Keratinocyte (primary cell): ENCODE measurements around the gene BSPRY.
"Not testable (repeated sequence)": the region's sequence is repeated elsewhere in the genome, so short reads cannot be mapped to it uniquely, and the experiment has no call there.

Experiments
- EZH2 ChIP-seq: IDR thresholded peaks from one replicate; pipeline ENCODE4 v1.6.1; 2012; ENCODE audit warnings: inconsistent platforms, mild to moderate bottlenecking, low read length, moderate library complexity
- TF ChIP-seq, protein P1 (sequence below), 3 experiments: IDR thresholded peaks in 1 of 3; conservative IDR thresholded peaks in 1 of 3; optimal IDR thresholded peaks in 1 of 3; 2 replicates in 2 of 3; 3 replicates in 1 of 3; pipeline versions ENCODE3 to v1.5.1; 2011; ENCODE audit warnings: low read length in 3 of 3, mild to moderate bottlenecking in 3 of 3, moderate library complexity in 2 of 3, control low read depth in 1 of 3, inconsistent platforms in 1 of 3; ENCODE audit not compliant: insufficient read depth in 2 of 3; ENCODE audit errors: extremely low read depth in 1 of 3

DNA sequence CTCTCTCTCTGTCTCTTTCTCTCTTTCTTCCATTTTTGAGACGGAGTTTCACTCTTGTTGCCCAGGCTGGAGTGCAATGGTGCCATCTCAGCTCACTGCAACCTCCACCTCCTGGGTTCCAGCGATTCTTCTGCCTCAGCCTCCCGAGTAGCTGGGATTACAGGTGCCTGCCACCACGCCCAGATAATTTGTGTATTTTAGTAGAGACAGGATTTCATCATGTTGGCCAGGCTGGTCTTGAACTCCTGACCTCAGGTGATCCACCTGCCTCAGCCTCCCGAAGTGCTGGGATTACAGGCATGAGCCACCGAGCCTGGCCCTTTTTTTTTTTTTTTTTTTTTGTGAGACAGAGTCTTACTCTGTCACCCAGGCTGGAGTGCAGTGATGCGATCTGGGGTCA lies 32.1 kb downstream of the BSPRY start:
- TF ChIP-seq, protein P1, sequence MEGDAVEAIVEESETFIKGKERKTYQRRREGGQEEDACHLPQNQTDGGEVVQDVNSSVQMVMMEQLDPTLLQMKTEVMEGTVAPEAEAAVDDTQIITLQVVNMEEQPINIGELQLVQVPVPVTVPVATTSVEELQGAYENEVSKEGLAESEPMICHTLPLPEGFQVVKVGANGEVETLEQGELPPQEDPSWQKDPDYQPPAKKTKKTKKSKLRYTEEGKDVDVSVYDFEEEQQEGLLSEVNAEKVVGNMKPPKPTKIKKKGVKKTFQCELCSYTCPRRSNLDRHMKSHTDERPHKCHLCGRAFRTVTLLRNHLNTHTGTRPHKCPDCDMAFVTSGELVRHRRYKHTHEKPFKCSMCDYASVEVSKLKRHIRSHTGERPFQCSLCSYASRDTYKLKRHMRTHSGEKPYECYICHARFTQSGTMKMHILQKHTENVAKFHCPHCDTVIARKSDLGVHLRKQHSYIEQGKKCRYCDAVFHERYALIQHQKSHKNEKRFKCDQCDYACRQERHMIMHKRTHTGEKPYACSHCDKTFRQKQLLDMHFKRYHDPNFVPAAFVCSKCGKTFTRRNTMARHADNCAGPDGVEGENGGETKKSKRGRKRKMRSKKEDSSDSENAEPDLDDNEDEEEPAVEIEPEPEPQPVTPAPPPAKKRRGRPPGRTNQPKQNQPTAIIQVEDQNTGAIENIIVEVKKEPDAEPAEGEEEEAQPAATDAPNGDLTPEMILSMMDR (optimal IDR thresholded peaks at IDR 0.05 in 1 of 3, IDR thresholded peaks at IDR 0.05 in 1 of 3, conservative IDR thresholded peaks at IDR 0.05 in 1 of 3; ENCODE audit: extremely low read depth in 1 of 3, insufficient read depth in 2 of 3, low read length in 3 of 3): not testable (repeated sequence)
- not testable (repeated sequence) for TF ChIP-seq EZH2
